Nucleus accumbens (tissue), 56 donors: ENCODE measurements around the gene SIMC1.
"Not testable (repeated sequence)": the region's sequence is repeated elsewhere in the genome, so short reads cannot be mapped to it uniquely, and the experiment has no call there.

Experiments used
- DNase-seq, 56 donors: peaks; one replicate each; lab custom pipeline; 2025; lab: John Stamatoyannopoulos, UW

Gene SIMC1

GRCh38 chr5:176290057-176290840 is 52.0 kb downstream of the SIMC1 start:
- DNase-seq: not testable (repeated sequence)

DNA sequence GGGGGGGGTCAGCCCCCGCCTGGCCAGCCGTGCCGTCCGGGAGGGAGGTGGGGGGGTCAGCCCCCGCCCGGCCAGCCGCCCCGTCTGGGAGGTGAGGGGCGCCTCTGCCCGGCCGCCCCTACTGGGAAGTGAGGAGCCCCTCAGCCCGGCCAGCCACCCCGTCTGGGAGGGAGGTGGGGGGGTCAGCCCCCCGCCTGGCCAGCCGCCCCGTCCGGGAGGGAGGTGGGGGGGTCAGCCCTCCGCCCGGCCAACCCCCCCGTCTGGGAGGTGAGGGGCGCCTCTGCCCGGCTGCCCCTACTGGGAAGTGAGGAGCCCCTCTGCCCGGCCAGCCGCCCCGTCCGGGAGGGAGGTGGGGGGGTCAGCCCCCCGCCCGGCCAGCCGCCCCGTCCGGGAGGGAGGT is 67.1 kb downstream of the SIMC1 start:
- not testable (repeated sequence) for DNase-seq

- DNase-seq: no peak
These were observed 79.5 kb downstream of the SIMC1 start for GRCh38 chr5:176317534-176318374.

DNA sequence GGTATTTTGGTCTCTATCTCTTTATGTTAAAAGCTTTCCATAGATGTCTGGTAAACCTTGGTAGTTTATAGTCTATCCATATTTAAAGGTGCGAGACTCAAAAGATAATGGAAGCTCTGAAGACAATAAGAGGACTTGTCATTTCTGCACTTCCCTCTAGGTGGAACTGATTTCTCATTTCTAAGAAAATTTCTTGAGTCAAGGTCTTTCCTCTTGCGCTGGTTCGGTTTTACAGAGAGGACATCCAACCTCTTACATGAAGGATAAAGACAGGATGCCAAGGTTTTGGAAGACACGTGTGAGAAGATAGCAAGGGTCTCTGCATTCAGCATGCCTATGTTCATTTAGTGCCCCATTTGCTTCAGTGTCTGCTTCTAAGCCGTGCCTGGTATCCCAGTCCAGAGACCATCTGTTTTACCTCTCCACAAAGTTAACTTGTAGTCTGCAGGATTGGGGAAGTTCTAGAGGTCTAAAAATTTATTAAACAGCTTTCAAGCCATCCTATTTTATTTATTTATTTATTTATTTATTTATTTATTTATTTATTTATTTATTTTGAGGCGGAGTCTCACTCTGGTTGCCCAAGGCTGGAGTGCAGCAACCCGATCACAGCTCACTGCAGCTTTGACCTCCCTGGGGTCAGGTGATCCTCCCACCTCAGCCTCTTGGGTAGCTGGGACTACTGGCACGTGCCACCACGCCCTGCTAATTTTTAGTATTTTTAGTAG is 81.8 kb downstream of the SIMC1 start:
- no peak for DNase-seq

DNA sequence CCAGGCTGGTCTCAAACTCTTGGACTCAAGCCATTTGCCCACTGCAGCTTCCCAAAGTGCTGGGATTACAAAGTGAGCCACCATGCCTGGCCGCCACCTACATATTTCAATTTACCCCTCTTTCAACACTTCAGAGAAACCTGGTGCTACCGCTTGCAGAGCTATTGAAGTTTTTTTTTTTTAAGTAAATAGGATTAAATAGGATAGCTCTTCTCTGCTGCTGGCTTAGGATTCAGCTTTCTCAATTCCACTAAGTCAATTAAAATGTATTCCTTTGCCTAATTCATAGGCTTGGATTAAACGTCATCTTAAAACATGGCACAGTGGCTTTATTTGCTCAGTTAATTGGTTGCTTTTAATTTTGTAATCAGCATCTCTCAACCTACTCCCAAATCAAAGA is 82.4 kb downstream of the SIMC1 start:
- no peak for DNase-seq

DNA sequence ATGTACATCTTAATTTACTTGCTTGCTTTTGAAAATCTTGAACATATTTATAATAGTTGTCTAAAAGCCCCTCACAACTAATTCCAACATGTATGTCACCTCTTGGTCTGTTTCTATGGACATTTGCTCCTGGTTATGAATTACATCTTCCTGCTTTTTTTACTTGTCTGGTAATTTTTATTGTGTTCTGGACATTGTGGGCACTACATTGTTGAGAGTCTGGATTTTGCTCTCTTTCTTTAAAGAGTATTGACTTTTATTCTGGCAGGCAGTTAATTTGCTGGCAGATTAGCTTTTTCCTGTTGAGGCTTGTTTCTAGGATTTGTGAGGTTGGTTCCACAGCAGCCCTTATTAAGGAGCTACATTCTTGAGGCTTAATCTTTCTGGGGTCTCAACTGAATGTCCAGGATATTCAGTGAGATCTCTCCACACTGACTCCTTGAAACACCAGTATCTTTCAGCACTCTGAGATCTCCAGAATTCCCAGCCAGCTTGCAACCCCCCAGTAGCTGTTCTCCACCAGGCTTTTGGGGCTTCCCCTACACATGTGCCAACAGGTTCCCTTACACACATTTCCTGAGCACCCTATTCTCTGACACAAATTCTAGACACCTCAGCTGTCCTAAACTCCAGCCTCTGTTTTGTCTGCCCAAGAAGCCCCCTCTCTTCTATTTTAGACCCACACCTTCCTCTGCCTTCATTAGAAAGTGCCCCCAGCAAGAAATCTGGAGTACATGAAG is 96.0 kb downstream of the SIMC1 start:
- no peak for DNase-seq

DNA sequence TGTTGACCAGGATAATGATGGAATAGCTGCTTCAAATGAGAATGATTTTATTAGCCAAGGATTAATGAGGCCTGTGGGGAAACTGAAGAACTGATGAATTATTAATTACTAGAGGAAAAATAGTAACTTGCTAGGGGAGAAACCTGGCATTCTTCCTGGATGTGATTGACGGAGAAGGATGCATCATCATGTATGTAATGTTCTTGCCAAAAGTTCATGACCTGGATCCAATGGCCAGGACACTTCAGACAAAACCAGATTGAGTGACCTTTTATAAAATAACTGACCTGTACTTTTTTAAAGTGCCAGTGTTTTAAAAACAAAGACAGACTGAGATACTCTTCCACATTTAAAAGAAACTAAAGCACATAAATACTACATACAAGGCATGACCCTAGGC is 99.7 kb downstream of the SIMC1 start:
- no peak for DNase-seq

- DNase-seq: no peak
These were observed 101.1 kb downstream of the SIMC1 start for GRCh38 chr5:176339304-176339703.

- no peak for DNase-seq
These were observed 103.3 kb downstream of the SIMC1 start for GRCh38 chr5:176341325-176342157.

GRCh38 chr5:176342158-176342483 is 103.9 kb downstream of the SIMC1 start:
- no peak for DNase-seq

GRCh38 chr5:176342766-176343458 is 104.7 kb downstream of the SIMC1 start:
- no peak for DNase-seq

- DNase-seq: no peak
These were observed 112.2 kb downstream of the SIMC1 start for GRCh38 chr5:176350416-176350815.

DNA sequence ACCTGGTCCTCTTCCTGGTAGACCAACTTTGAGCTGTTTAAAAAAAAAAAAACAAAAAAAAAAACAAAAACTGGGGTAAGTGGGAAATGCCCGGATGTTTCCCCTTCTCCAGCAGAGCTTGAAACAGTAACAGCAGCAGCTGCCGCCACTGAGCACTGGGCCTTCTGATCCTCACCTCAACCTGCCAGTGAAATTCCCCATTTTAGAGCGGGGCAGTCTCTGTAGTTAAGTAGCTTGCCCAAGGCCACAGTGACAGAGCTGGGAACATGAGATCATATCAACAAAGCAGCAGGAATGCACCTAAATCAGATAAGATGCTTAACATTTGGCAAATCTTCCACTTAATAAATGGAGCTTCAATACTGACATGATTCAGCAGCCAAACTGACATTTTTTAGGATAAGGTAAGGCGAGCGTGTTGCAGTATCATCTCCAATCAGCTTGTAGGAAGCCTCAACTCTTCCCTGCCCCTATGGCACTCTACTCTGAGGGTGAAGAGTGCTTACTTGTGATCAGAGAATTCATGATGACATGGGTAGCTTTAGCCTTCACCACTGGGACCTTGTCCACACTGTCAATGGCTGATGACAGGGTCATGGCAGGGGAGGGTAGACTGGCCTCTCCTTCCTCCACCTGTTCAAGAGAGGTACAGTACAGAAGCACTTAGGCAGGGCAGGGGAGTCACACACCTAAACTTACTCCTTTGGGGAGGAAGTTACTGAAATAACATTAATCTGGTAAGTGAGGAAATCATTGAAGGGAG is 114.1 kb downstream of the SIMC1 start:
- DNase-seq: no peak

DNA sequence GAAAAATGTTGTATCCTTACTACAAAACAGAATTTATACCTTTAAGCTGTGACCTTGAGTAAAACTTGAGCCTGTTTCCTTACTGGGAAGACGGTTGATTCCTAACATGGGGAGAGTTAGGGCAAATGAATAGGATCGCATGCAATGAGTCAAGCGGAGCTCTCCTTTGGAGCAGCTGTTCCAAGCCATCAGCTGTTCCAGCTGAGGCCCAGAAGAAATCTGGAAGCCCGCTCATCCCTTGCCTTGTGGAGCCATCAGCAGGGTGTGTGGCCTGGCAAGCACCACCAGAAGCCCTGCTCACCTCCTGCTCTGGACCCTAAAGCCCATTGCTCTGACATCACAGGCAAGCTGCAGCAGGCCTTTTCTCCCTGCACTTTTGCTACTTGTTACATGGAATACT is 115.3 kb downstream of the SIMC1 start:
- no peak for DNase-seq

- no peak for DNase-seq
These were observed 117.4 kb downstream of the SIMC1 start for GRCh38 chr5:176355400-176356178.

DNA sequence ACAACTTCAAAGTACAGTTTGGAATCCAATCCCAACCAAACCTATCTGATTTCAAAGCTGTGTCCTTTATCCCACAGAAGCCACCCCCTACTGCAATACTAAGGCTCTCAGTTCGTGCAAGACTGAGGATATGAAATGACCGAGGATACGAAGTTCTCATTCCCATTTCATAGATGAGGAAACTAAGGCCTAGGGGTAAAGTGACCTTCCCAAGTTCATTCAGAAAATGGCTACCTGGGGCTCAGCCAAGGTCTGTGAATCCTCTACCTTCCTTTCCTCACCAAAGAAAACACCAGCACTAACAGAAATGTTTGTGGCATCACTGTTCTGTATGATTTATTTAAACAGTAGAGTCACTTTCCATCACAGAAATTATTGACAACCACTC is 117.9 kb downstream of the SIMC1 start:
- DNase-seq: no peak

DNA sequence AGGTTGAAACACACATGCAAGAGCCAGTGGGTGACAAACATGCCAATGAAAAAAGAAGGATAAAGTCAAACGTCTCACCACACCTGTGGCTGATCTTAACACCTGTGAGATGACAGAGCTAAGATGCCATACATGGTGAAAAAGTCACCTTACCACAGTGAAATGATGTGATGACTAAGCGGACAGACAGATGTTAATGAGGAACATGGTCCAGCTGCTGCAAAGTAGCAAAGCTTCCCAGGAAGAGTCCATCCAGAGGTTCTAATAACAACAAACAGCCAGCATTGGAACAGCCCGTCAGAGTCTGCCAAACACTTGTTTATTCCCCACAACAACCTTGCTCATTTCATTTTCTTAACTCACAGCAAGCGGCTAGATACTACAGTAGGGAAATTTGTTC is 121.4 kb downstream of the SIMC1 start:
- no peak for DNase-seq
